ENCODE data around the gene CTTNBP2. TPM values are rescaled to one million over a fixed set of nuclear protein-coding genes. Genes with fewer than 3 reads are reported as not detected.

CTTNBP2 gene
- total RNA-seq, 1 donor from 2014 or later = 36.9 TPM

- Mint-ChIP-seq H3K4me3 (no peak overlapping the region), H3K27me3 (no peaks in the 10 kb centered on the region), H3K36me3 (peaks cover 38% of the 10 kb centered on the region), H3K9me3 (no peaks in the 10 kb centered on the region), H3K27ac (no peak overlapping the region), H3K4me1 (ENCODE audit: unreplicated experiment) (peaks cover 37% of the 10 kb centered on the region)
- no peak for DNase-seq (ENCODE audit: extremely low spot score, unreplicated experiment)
- TF ChIP-seq, protein P1, sequence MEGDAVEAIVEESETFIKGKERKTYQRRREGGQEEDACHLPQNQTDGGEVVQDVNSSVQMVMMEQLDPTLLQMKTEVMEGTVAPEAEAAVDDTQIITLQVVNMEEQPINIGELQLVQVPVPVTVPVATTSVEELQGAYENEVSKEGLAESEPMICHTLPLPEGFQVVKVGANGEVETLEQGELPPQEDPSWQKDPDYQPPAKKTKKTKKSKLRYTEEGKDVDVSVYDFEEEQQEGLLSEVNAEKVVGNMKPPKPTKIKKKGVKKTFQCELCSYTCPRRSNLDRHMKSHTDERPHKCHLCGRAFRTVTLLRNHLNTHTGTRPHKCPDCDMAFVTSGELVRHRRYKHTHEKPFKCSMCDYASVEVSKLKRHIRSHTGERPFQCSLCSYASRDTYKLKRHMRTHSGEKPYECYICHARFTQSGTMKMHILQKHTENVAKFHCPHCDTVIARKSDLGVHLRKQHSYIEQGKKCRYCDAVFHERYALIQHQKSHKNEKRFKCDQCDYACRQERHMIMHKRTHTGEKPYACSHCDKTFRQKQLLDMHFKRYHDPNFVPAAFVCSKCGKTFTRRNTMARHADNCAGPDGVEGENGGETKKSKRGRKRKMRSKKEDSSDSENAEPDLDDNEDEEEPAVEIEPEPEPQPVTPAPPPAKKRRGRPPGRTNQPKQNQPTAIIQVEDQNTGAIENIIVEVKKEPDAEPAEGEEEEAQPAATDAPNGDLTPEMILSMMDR (conservative IDR thresholded peaks at IDR 0.05) = no peak
Measured at GRCh38 chr7:117731455-117731854, 141.8 kb downstream of the CTTNBP2 start.

DNA sequence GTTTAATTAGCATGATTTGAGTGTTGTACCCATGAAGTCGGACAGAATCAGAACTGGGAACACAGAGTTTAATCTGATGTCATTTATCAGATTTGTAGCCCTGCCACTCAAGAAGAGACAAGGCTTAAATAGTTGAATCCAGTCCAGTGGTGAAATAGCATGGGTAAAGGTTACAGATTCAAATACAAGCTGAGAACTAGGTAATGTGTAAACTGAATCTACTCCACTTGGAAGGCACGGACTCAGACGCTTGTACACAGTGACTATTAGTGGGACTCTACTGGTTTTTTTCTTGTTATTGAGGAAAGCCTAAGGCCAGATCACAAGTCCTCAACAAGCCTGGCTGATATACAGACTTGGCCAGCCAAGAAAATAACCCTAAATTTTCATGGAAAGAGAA lies 142.9 kb downstream of the CTTNBP2 start:
- Mint-ChIP-seq H3K27ac (no peak overlapping the region), H3K27me3 (no peaks in the 10 kb centered on the region), H3K4me1 (ENCODE audit: unreplicated experiment) (peaks cover 41% of the 10 kb centered on the region), H3K9me3 (no peaks in the 10 kb centered on the region), H3K36me3 (peaks cover 40% of the 10 kb centered on the region), H3K4me3 (no peak overlapping the region)
- DNase-seq (ENCODE audit: extremely low spot score, unreplicated experiment) = no peak
- TF ChIP-seq, protein P1 (conservative IDR thresholded peaks at IDR 0.05) = no peak

DNA sequence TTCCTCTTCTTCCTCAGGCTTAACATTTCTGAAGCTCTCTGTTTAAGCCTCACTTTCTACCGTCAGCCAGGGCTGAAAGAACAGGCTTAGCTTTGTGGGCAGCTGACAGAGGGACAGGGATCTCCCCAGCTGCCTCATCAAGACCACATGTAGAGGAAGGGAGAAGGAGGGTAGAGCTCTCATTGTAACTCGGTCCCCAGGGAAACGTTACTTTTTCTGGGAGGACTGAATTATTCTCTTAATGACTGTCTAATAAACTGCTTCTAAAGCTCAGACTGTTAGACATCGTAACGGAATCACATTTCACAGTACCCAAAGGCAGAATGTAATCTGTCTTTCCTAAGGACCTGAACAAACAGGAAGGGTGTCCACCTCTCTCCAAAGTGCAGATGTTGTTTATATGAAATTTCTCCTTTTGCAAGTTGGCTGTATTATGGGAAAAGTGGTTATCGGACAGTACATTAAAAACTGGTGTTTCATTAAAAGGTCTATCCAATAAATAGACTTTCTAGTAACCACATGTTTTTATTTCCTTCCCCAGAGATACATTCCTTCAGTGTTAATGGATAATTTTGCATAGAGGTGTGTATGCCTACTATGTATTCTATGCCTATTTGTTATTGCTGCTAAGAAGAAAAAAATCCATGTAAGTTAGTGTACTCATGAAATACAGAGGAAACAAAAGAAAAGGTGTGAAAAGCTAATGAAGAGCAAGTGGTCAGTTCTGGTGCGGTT lies 144.2 kb downstream of the CTTNBP2 start:
- TF ChIP-seq, protein P1 (conservative IDR thresholded peaks at IDR 0.05) = no peak
- Mint-ChIP-seq H3K27me3 (no peaks in the 10 kb centered on the region), H3K4me3 (peak overlapping the region; percentile 3), H3K9me3 (no peaks in the 10 kb centered on the region), H3K4me1 (ENCODE audit: unreplicated experiment) (peaks cover 41% of the 10 kb centered on the region), H3K36me3 (peaks cover 37% of the 10 kb centered on the region), H3K27ac (no peak overlapping the region)
- no peak for DNase-seq (ENCODE audit: extremely low spot score, unreplicated experiment)

DNA sequence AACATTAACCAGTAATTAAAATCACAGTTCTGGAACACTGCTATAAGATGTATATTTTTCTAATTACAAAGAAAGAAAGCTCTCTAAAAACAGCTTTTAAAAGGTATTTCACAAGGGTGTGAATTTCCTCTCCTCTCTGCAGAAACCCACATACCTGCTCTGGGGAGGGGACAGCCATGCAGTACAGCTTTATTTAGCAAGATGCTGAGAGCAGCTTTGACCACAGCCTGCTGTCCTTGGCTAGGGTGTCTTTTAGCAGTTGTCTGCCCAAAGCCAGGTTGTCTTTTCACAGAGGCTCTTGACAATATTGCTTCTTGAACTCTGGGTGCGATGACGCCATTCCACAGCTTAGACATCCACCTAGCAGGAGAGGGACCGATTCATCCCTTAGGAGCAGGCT lies 148.3 kb downstream of the CTTNBP2 start:
- TF ChIP-seq, protein P1 (conservative IDR thresholded peaks at IDR 0.05) = no peak
- no peaks in the 10 kb centered on the region for H3K27me3 Mint-ChIP-seq
- H3K9me3 Mint-ChIP-seq = no peaks in the 10 kb centered on the region
- no peak overlapping the region for H3K27ac Mint-ChIP-seq
- no peak overlapping the region for H3K4me3 Mint-ChIP-seq
- peaks cover 35% of the 10 kb centered on the region for H3K4me1 Mint-ChIP-seq (ENCODE audit: unreplicated experiment)
- DNase-seq (ENCODE audit: extremely low spot score, unreplicated experiment) = no peak
- H3K36me3 Mint-ChIP-seq = peaks cover 20% of the 10 kb centered on the region

DNA sequence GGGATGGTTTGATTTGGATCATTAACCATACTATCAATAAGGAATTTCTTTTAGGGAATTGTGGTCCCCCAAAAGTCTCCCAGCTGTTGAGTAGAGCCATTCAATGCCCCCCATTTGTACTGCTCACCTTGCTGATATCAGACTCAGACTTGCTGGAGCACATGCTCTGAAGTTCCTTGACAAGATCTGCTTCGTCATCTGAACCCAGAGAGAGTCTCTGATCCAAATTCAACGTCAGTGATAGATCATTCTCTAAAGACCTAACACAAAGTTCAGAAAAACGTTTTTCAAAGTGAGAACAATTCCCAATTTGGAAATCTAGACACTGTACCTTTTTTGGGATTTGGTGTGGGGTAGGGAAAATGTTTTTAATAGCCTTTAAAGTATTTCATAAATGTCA lies 153.9 kb downstream of the CTTNBP2 start:
- Mint-ChIP-seq H3K36me3 (peaks cover 26% of the 10 kb centered on the region), H3K9me3 (no peaks in the 10 kb centered on the region), H3K27me3 (no peaks in the 10 kb centered on the region), H3K4me1 (ENCODE audit: unreplicated experiment) (peaks cover 33% of the 10 kb centered on the region), H3K27ac (peak overlapping the region; percentile 96), H3K4me3 (no peak overlapping the region)
- DNase-seq (ENCODE audit: extremely low spot score, unreplicated experiment) = no peak
- TF ChIP-seq, protein P1 (conservative IDR thresholded peaks at IDR 0.05) = no peak

Measured in type B pancreatic cell (in vitro differentiated cells).